CD14-positive monocyte (primary cell): ENCODE measurements around the gene STAC3. TPM values are rescaled to one million over a fixed set of nuclear protein-coding genes. Genes with fewer than 3 reads are reported as not detected.

Experiments
- DNase-seq, 3 donors: peaks; one replicate each; pipeline ENCODE4 v3.0.0-alpha.2; 2011 to 2022
- H2AFZ ChIP-seq: 2 replicates; pipeline ENCODE4 v1.6.0; 2012; ENCODE audit warnings: mild to moderate bottlenecking, low read depth, low read length, inconsistent platforms; ENCODE audit not compliant: insufficient read depth, poor library complexity, severe bottlenecking
- H3K27ac ChIP-seq, 2 donors: 1 replicate in 1 of 2; 2 replicates in 1 of 2; pipeline ENCODE4 v1.5.1; 2012 to 2013; ENCODE audit warnings: low read length in 2 of 2, control low read depth in 1 of 2, inconsistent platforms in 1 of 2, low read depth in 1 of 2, mild to moderate bottlenecking in 1 of 2
- H3K27me3 ChIP-seq, 2 donors: one replicate each; pipeline versions ENCODE4 v1.6.0 to v1.6.1; 2011 to 2013; ENCODE audit warnings: low read length in 2 of 2; ENCODE audit not compliant: control insufficient read depth in 2 of 2, insufficient read depth in 2 of 2
- H3K36me3 ChIP-seq, 2 donors: replicated peaks in 1 of 2; 1 replicate in 1 of 2; 2 replicates in 1 of 2; pipeline versions ENCODE4 v1.5.1 to v1.6.1; 2012 to 2013; ENCODE audit warnings: low read length in 2 of 2, control low read depth in 1 of 2, inconsistent platforms in 1 of 2, mild to moderate bottlenecking in 1 of 2; ENCODE audit not compliant: insufficient read depth in 2 of 2, control insufficient read depth in 1 of 2
- H3K4me1 ChIP-seq, 2 donors: 1 replicate in 1 of 2; 2 replicates in 1 of 2; pipeline versions ENCODE4 v1.5.1 to v1.6.1; 2012 to 2013; ENCODE audit warnings: low read length in 2 of 2, control low read depth in 1 of 2, inconsistent platforms in 1 of 2, mild to moderate bottlenecking in 1 of 2, moderate library complexity in 1 of 2; ENCODE audit not compliant: insufficient read depth in 2 of 2, control insufficient read depth in 1 of 2
- H3K4me2 ChIP-seq: replicated peaks from 2 replicates; pipeline ENCODE3; 2012; ENCODE audit warnings: low read length, moderate library complexity, mild to moderate bottlenecking; ENCODE audit not compliant: poor library complexity, severe bottlenecking; ENCODE audit errors: extremely low read depth
- H3K4me3 ChIP-seq, 3 experiments: fragments of 200-600 bp in 1 of 3; sonication (generic) in 1 of 3; replicated peaks in 1 of 3; 1 replicate in 2 of 3; 2 replicates in 1 of 3; pipeline ENCODE4 v1.5.1; 2011 to 2013; ENCODE audit warnings: low read length in 3 of 3, mild to moderate bottlenecking in 3 of 3, control low read depth in 2 of 3, low read depth in 2 of 3, inconsistent platforms in 1 of 3, moderate library complexity in 1 of 3
- H3K79me2 ChIP-seq: 2 replicates; pipeline ENCODE4 v1.6.0; 2012; ENCODE audit warnings: mild to moderate bottlenecking, control low read depth, inconsistent platforms, low read length, moderate library complexity; ENCODE audit not compliant: insufficient read depth
- H3K9ac ChIP-seq: 2 replicates; pipeline ENCODE4 v1.6.0; 2017; ENCODE audit warnings: low read length, mild to moderate bottlenecking; ENCODE audit not compliant: insufficient read depth, poor library complexity, severe bottlenecking
- H3K9me3 ChIP-seq, 2 donors: replicated peaks in 1 of 2; 1 replicate in 1 of 2; 2 replicates in 1 of 2; pipeline versions ENCODE4 v1.5.1 to v1.6.1; 2012 to 2013; ENCODE audit warnings: low read length in 2 of 2, control low read depth in 1 of 2; ENCODE audit not compliant: control insufficient read depth in 1 of 2, insufficient read depth in 1 of 2
- H4K20me1 ChIP-seq: 2 replicates; pipeline ENCODE4 v1.6.0; 2012; ENCODE audit warnings: mild to moderate bottlenecking, low read length, control low read depth, moderate library complexity; ENCODE audit not compliant: insufficient read depth
- H3K27ac Mint-ChIP-seq, 7 donors: one replicate each; pipeline ENCODE4 v1.8.0; 2020; ENCODE audit warnings: mild to moderate bottlenecking in 7 of 7, mixed read lengths in 7 of 7, moderate library complexity in 6 of 7, inconsistent platforms in 2 of 7
- H3K27me3 Mint-ChIP-seq, 3 donors: one replicate each; pipeline ENCODE4 v1.8.0; 2021 to 2022; ENCODE audit warnings: low read depth in 3 of 3, mild to moderate bottlenecking in 3 of 3, mixed read lengths in 3 of 3, moderate library complexity in 3 of 3, inconsistent platforms in 1 of 3
- H3K36me3 Mint-ChIP-seq, 2 donors: one replicate each; pipeline ENCODE4 v1.8.0; 2020; ENCODE audit warnings: mixed read lengths in 2 of 2, inconsistent platforms in 1 of 2, mild to moderate bottlenecking in 1 of 2
- H3K4me1 Mint-ChIP-seq: one replicate; pipeline ENCODE4 v1.8.0; 2020; ENCODE audit warnings: mild to moderate bottlenecking, mixed read lengths
- H3K4me3 Mint-ChIP-seq, 2 donors: one replicate each; pipeline ENCODE4 v1.8.0; 2020; ENCODE audit warnings: mild to moderate bottlenecking in 2 of 2, mixed read lengths in 2 of 2, moderate library complexity in 1 of 2
- H3K9me3 Mint-ChIP-seq, 7 donors: one replicate each; pipeline ENCODE4 v1.8.0; 2020 to 2022; ENCODE audit warnings: mixed read lengths in 7 of 7, mild to moderate bottlenecking in 6 of 7, moderate library complexity in 6 of 7, inconsistent platforms in 2 of 7
- CTCF ChIP-seq: fragments of 200-600 bp; IDR thresholded peaks from one replicate; pipeline ENCODE4 v1.8.0; 2022; ENCODE audit warnings: antibody characterized with exemption, mild to moderate bottlenecking
- WGBS: methylation state at CpG from one replicate; pipeline ENCODE4 v1.1.5; 2013; ENCODE audit warnings: missing lambda C conversion rate; ENCODE audit not compliant: insufficient coverage; 5-methylcytosine and 5-hydroxymethylcytosine counted together
- intact Hi-C, 2 donors: fragments of 100-400 bp; cut with micrococcal nuclease; formaldehyde crosslinking; loops; one replicate each; pipeline versions ENCODE4 v1.15.0 to v1.15.1; 2023
- polyA plus RNA-seq, 3 donors: library from polyadenylated mRNA; depleted of rRNA in 1 of 3; unstranded in 2 of 3; stranded (reverse) in 1 of 3; fragments of 300-500 nt in 2 of 3; fragments of >200 nt in 1 of 3; fragmentation: Illumina TruSeq in 2 of 3; gene quantifications; 1 replicate in 2 of 3; 2 replicates in 1 of 3; pipeline ENCODE4 v1.2.3, GENCODE V29; 2012 to 2021

The STAC3 gene
- polyA plus RNA-seq, 3 donors = 7.0 to 32.1 (median 9.1) TPM

- H3K27ac ChIP-seq = no peak overlapping the region
- peaks cover 8 to 11% of the 10 kb centered on the region in 2 donors for H3K4me1 ChIP-seq
- H4K20me1 ChIP-seq = no peaks in the 10 kb centered on the region
- H3K27me3 Mint-ChIP-seq = no peaks in the 10 kb centered on the region
- no peaks in the 10 kb centered on the region for H3K27me3 ChIP-seq
- peaks cover 13% of the 10 kb centered on the region for H3K4me1 Mint-ChIP-seq
- TF ChIP-seq CTCF = no peak
- no peaks in the 10 kb centered on the region for H3K9me3 Mint-ChIP-seq
- peaks cover 81 to 95% of the 10 kb centered on the region in 2 donors for H3K36me3 Mint-ChIP-seq
- no peaks in the 10 kb centered on the region for H3K79me2 ChIP-seq
- intact Hi-C loops = no loop called here
- no peak overlapping the region for H2AFZ ChIP-seq
- peak overlapping the region in 1 of 7 donors; percentile 53 for H3K27ac Mint-ChIP-seq
- peaks cover 64 to 94% of the 10 kb centered on the region in 2 donors for H3K36me3 ChIP-seq
- no CpG with 5 or more reads among the region's 1 CpG for WGBS
- no peaks in the 10 kb centered on the region for H3K9me3 ChIP-seq
- H3K4me3 Mint-ChIP-seq = no peak overlapping the region
- H3K9ac ChIP-seq = no peak overlapping the region
- no peak overlapping the region for H3K4me3 ChIP-seq
- H3K4me2 ChIP-seq = no peak overlapping the region
- DNase-seq = no peak
These were observed 20.0 kb upstream of the STAC3 start for GRCh38 chr12:57270966-57271470.

- Histone ChIP-seq H3K27me3 (no peaks in the 10 kb centered on the region), H3K36me3 (peaks cover 56 to 87% of the 10 kb centered on the region in 2 donors), H3K9ac (no peak overlapping the region), H3K4me1 (peaks cover 8 to 11% of the 10 kb centered on the region in 2 donors), H3K4me2 (no peak overlapping the region), H3K79me2 (no peaks in the 10 kb centered on the region), H4K20me1 (no peaks in the 10 kb centered on the region), H3K4me3 (no peak overlapping the region), H3K9me3 (no peaks in the 10 kb centered on the region), H3K27ac (peak overlapping the region; percentile 41 to 63), H2AFZ (no peak overlapping the region)
- peaks cover 70 to 87% of the 10 kb centered on the region in 2 donors for H3K36me3 Mint-ChIP-seq
- peak overlapping the region; percentile 24 to 91 (median 86) for H3K27ac Mint-ChIP-seq
- TF ChIP-seq CTCF = no peak
- no peaks in the 10 kb centered on the region for H3K27me3 Mint-ChIP-seq
- 59% methylated on average over 4 of the region's 7 CpGs for WGBS
- no peak for DNase-seq
- H3K4me1 Mint-ChIP-seq = peaks cover 15% of the 10 kb centered on the region
- peak overlapping the region in 1 of 2 donors; percentile 55 for H3K4me3 Mint-ChIP-seq
- H3K9me3 Mint-ChIP-seq = peaks cover 0 to 2% (median 0%) of the 10 kb centered on the region in 7 donors
- intact Hi-C loops = no loop called here
These were observed 17.3 kb upstream of the STAC3 start for GRCh38 chr12:57268264-57268663.
